Measurements from ENCODE around the gene STK4. TPM values are rescaled to one million over a fixed set of nuclear protein-coding genes. Genes with fewer than 3 reads are reported as not detected.

STK4 gene
- total RNA-seq, 1 experiment from 2014 or later: 43.0 TPM

DNA sequence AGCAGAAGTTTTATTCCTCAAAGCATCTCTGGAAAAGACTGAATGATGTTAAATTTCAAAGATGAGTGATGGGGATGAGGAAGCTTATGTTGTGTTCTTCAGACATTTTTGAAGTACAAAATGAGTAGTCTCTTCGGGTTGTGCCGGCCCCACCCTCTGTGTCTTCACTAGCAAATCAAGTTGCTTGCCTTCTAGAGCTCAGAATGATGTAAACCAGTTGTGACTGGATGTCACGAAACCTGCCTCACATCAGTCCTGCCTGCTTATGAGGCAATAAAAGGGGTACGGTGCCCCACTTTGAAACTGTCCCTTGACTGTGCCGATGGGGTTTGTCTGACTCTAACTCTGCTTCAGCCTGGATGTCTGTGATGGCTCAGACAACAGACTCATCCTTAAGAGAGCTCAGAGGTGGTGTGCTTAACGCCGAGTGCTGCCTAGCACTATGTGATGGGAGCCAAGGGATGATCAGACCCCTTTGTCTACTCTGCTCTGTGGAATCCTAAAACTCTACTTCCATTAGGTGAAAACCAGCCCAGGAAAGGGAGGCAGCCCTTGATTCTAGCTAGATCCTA, 25.1 kb upstream of the STK4 start:
- Mint-ChIP-seq H3K27ac (peak overlapping the region in 2 of 3 experiments; percentile 20 to 85; a peak in 2 of 7 replicates), H3K4me3 (no peak overlapping the region), H3K36me3 (ENCODE audit: insufficient read depth in 1 of 3, low read depth in 3 of 3) (peaks cover 9 to 84% (median 57%) of the 10 kb centered on the region in 3 experiments; a peak in 6 of 7 replicates), H3K4me1 (no peaks in the 10 kb centered on the region), H3K27me3 (ENCODE audit: low read depth) (no peaks in the 10 kb centered on the region), H3K9me3 (no peaks in the 10 kb centered on the region)
- no peaks in the 10 kb centered on the region for H3K4me1 ChIP-seq (ENCODE audit: insufficient read depth, low read length)
- DNase-seq: no peak
- H3K23me2 ChIP-seq (ENCODE audit: insufficient read length, low read depth, low read length, poor library complexity, severe bottlenecking): no peaks in the 10 kb centered on the region
- no peak overlapping the region for H2BK15ac ChIP-seq (ENCODE audit: low read depth, low read length)
- no peak overlapping the region for H2BK5ac ChIP-seq (ENCODE audit: insufficient read length, low read length)
- H4K5ac ChIP-seq (ENCODE audit: insufficient read length, low read depth, low read length): no peak overlapping the region
- no peaks in the 10 kb centered on the region for H3K79me2 ChIP-seq (ENCODE audit: insufficient read depth, low read length)
- no peak overlapping the region for H3K4ac ChIP-seq (ENCODE audit: low read depth, low read length)
- TF ChIP-seq, protein P1, sequence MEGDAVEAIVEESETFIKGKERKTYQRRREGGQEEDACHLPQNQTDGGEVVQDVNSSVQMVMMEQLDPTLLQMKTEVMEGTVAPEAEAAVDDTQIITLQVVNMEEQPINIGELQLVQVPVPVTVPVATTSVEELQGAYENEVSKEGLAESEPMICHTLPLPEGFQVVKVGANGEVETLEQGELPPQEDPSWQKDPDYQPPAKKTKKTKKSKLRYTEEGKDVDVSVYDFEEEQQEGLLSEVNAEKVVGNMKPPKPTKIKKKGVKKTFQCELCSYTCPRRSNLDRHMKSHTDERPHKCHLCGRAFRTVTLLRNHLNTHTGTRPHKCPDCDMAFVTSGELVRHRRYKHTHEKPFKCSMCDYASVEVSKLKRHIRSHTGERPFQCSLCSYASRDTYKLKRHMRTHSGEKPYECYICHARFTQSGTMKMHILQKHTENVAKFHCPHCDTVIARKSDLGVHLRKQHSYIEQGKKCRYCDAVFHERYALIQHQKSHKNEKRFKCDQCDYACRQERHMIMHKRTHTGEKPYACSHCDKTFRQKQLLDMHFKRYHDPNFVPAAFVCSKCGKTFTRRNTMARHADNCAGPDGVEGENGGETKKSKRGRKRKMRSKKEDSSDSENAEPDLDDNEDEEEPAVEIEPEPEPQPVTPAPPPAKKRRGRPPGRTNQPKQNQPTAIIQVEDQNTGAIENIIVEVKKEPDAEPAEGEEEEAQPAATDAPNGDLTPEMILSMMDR (conservative IDR thresholded peaks at IDR 0.05): no peak
- WGBS (ENCODE audit: extremely low coverage, insufficient read length, low lambda C conversion rate): no CpG with 5 or more reads among the region's 7 CpGs
- H4K20me1 ChIP-seq (ENCODE audit: control insufficient read depth, insufficient read depth, insufficient read length): no peaks in the 10 kb centered on the region
- no peak overlapping the region for H4K91ac ChIP-seq (ENCODE audit: insufficient read length, low read depth, low read length)
- no peaks in the 10 kb centered on the region for H3K79me1 ChIP-seq (ENCODE audit: insufficient read depth, low read depth, low read length, poor library complexity, severe bottlenecking)
- no peak overlapping the region for H2BK12ac ChIP-seq (ENCODE audit: insufficient read length, low read depth, low read length)
- H3K14ac ChIP-seq (ENCODE audit: insufficient read depth, low read length): no peak overlapping the region
- no peak overlapping the region for H3K56ac ChIP-seq (ENCODE audit: insufficient read length, low read depth, low read length)
- no peak overlapping the region for H3K9ac ChIP-seq (ENCODE audit: extremely low read depth, insufficient read length, low read length)
- H2AFZ ChIP-seq (ENCODE audit: low read length): no peak overlapping the region
- H3K9me3 ChIP-seq (ENCODE audit: control insufficient read depth, low read depth, low read length): no peaks in the 10 kb centered on the region
- H4K8ac ChIP-seq (replicated peaks; ENCODE audit: insufficient read length, low read depth, low read length): no peak overlapping the region
- no peak overlapping the region for H3K27ac ChIP-seq (ENCODE audit: insufficient read length, low read depth, low read length)
- no peak overlapping the region for H2BK20ac ChIP-seq (ENCODE audit: low read depth, low read length, poor library complexity, severe bottlenecking)
- no peak overlapping the region for H3K4me2 ChIP-seq (ENCODE audit: insufficient read depth, insufficient read length, low read length)
- no peak overlapping the region for H2AK5ac ChIP-seq (ENCODE audit: insufficient read length, low read length)
- H3K27me3 ChIP-seq (ENCODE audit: insufficient read depth, low read length): no peaks in the 10 kb centered on the region
- H3K23ac ChIP-seq (ENCODE audit: insufficient read length, low read depth, low read length): no peak overlapping the region
- no peak overlapping the region for H3T11ph ChIP-seq (ENCODE audit: low read length)
- no peak overlapping the region for H2BK120ac ChIP-seq (ENCODE audit: low read depth, low read length, poor library complexity, severe bottlenecking)
- H3K18ac ChIP-seq (ENCODE audit: insufficient read length, low read depth, low read length): no peak overlapping the region

All from H9 (cell line).